GM21737 (cell line): ENCODE measurements around the gene TOGARAM2.
"Not testable (repeated sequence)": the region's sequence is repeated elsewhere in the genome, so short reads cannot be mapped to it uniquely, and the experiment has no call there.

Experiments used
- ATAC-seq: cut with Tn5 transposase; IDR thresholded peaks from one replicate; pipeline ENCODE4 v1.9.1; 2021; ENCODE audit warnings: mild to moderate bottlenecking, moderate library complexity; ENCODE audit not compliant: unreplicated experiment

TOGARAM2 gene

DNA sequence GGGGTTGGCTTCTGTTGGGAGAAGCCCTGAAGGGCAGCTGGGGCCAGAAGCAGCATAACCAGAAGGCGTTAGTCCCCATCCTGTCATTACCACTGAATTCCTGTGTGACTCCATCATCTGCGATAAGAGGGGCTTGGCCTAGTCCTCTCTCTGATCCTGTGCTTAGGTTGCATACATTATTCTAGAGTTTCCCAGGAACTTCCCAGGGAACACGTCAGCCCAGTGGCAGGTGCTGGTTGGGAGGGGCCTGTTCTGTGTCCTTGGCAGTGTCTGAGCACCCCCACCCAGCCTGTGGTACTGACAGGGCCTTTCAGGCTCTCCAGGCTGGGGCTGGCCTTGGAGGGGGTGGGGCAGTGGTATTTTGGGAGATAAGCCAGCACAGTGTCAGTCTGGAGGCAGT, 4.5 kb upstream of the TOGARAM2 start:
- no peak for ATAC-seq

GRCh38 chr2:28977176-28977875, 3.8 kb upstream of the TOGARAM2 start:
- ATAC-seq = no peak

GRCh38 chr2:28978001-28978400, 3.1 kb upstream of the TOGARAM2 start:
- not testable (repeated sequence) for ATAC-seq

DNA sequence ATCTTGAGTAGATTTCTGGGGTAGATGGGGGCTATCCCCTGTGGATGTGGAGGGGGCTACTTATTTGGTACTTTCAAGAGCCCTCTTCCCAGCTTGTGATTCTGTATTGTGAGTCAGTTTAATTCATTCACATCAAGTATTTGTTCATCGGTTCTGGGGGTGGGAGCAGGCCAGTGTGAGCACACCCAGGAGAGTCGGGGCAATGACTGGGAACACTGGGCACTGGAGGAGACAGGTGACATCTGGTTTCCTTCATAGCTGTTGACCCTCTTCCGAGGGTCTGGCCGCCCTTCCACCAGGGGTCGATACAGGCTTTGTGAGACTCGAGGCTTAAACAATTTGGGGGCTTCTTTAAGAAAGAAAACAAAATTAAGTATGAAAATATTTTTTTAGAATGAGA, 2.5 kb upstream of the TOGARAM2 start:
- no peak for ATAC-seq

- ATAC-seq = no peak
Measured at GRCh38 chr2:28979041-28979440, 2.1 kb upstream of the TOGARAM2 start.

- no peak for ATAC-seq
Measured at GRCh38 chr2:28979576-28980366, 1.3 kb upstream of the TOGARAM2 start.

- no peak for ATAC-seq
Measured at GRCh38 chr2:28980368-28981015, 606 bp upstream of the TOGARAM2 start.

DNA sequence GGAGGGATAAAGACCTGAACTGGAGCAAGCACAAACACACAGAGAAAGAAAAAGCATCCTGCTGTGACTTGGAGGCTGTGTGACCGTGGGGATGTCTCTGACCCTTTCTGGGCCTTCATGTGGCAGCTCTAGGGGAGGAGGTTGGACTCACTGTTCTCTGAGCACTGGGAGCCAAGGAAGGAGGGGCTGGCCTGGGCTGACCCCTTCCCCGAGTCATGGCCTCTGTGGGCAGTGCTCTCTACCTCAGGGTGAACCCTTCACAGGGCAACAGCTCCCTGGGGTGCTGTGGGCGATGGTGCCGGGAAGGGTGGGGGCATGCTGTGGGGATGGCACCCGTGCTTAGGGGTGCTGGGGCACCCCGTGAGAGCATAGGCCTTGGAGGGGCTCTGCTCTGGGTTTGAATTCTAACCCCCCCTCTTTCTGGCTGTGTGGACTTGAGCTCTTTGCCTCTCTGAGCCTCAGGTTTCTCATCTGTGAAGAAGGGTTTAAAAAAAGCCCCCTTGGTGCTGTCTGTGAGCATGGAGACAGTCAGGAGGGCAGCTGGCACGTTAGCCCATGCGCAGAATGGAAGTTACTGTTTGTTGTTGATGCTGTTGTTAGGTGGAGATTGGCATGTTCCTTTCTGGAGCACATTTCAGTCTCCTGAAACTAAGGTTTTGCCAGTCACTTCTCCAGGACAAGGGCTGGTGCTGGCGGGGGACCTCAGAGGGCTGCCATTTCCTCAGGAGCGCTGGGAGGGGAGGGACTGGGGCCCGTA, 700 bp downstream of the TOGARAM2 start:
- no peak for ATAC-seq

DNA sequence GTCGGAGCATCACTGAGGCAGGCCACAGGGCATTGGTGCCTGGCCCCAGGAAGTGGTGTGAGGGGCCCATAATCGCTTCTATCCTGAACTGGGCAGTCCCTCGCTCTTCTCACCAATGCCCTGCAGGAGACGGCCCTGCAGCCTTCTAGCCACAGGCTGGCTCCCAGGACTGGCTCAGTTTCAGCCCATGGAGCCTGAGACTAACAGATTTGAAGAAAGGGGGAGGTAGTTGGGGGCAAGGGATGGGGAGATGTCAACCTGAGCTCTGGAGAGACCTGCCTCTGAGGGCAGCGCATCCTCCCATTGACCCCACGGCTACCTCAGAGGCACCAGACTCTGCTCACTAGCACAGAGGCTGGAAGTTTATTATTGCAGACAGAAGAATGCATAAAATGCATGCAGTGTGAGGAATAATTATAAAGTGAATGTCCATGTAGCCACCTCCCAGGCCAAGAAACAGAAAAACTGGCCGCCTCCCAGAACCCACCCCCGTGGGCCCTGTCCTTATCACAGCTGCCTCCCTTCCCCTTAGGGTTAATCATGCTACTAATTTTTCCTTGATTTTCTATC, 1.4 kb downstream of the TOGARAM2 start:
- ATAC-seq = no peak

DNA sequence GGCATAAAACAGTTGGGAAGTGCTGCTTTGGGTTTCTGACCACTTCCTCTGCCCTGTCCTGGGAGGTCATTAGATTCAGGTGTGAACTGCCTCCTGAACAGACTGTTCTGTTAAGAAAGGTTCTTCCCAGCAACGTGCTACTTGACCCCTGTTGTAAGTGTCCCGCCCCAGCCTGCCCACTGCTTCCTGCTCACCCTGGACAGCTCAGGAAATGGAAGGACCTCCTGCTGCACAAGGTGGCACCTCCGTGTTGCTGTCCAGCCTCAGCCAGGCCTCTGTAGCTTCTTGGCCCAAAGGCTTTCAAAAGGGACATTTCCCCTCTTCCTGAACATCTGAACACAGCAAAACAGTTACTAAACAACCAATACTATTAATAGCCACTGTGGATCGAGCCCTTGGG, 5.3 kb downstream of the TOGARAM2 start:
- no peak for ATAC-seq

DNA sequence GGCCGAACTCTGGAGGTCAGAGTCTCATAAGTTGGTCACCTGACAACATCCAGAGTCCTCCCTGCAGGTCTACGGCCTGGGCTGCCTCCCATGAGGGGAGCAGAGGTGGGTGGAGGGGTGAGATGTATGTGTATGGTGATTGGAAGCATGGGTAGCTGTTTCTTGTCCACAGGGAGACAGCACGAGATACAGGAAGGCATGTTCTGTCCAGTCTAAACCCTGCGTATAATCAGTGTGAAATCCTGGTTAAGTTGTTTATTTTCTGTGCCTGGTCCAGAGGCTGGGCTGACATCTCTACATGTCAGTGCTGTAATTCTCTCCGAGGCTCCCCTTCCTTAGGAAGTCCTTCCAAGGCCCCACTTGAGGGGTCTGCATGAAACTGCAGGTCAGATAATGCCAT, 8.9 kb downstream of the TOGARAM2 start:
- ATAC-seq = no peak

GRCh38 chr2:28990445-28990844, 9.3 kb downstream of the TOGARAM2 start:
- no peak for ATAC-seq

GRCh38 chr2:28991021-28991420, 9.9 kb downstream of the TOGARAM2 start:
- no peak for ATAC-seq

DNA sequence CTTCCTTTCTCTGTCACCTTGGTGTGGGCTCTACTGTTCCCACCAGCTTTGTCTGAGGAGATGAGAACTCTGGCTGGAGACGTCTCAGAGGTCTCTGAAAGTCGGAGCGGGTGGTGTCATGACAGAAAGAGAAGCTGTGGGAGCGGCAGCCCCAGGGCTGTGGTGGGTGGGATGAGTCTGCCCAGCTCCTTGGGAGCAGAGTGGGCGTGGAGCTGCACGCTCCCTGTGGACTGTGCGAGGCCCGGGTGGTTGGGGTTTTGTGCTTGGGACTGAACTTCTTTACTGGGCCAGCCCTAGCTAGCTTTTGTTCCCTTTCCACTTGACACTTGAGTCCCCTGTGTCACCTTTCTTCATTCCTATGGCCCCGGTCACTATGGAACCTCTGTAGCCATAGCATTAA, 10.4 kb downstream of the TOGARAM2 start:
- no peak for ATAC-seq

DNA sequence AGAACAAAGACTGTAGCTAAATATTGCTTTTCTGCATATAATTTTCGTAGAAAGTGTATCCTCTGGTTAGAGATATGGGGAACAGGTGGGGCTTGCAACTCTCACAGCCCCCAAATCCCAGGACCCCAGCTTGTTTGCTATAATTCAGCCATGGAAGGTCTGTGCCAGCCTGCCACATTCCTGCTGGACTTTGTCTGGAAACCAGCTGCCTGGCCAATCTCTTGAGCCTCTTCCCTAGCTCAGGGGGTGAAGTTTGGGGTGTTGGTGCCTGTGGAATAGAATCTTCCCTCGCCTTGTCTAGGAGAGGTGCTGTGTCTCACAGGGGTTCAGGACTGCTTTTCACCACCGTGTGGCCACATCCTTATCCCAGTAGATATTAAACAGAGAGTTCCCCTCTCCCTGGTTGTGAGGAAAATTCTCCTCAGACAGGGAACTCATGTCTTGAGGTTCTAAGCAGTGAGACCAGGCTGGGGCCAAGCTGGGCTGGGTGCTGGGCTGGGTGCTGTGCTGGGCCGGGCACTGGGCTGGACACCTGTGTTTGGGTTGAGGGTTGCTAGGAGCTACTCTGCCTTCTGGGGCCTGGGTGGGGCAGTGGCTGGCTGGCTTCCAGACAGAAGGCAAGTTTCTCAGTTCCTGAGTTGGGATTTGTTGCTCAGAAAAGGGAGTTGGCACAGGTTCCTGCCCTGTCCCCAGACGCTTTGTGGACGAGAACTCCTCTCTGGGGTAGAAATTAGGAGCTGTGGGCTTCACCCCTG, 12.3 kb downstream of the TOGARAM2 start:
- no peak for ATAC-seq

- no peak for ATAC-seq
Measured at GRCh38 chr2:28994074-28994473, 13.0 kb downstream of the TOGARAM2 start.

DNA sequence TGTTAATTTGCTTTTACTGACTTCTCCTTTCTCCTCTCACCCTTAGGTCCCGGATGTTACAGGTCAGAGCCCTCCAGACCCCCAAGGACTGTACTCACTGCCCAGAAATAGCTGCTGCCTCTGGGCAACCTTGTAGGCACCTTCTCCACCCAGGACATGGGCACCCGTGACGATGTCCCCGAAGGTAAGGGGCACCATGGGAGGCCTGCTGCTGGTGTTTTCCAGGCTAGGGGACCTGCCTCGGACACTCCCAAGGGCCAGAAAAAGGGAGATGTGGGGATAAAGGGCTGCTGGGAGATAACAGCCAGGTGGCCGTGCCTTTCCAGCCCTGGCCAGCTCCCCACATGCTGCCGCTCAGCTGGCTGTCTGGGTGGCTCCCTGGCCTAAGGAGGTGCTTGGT, 13.6 kb downstream of the TOGARAM2 start:
- ATAC-seq = no peak

DNA sequence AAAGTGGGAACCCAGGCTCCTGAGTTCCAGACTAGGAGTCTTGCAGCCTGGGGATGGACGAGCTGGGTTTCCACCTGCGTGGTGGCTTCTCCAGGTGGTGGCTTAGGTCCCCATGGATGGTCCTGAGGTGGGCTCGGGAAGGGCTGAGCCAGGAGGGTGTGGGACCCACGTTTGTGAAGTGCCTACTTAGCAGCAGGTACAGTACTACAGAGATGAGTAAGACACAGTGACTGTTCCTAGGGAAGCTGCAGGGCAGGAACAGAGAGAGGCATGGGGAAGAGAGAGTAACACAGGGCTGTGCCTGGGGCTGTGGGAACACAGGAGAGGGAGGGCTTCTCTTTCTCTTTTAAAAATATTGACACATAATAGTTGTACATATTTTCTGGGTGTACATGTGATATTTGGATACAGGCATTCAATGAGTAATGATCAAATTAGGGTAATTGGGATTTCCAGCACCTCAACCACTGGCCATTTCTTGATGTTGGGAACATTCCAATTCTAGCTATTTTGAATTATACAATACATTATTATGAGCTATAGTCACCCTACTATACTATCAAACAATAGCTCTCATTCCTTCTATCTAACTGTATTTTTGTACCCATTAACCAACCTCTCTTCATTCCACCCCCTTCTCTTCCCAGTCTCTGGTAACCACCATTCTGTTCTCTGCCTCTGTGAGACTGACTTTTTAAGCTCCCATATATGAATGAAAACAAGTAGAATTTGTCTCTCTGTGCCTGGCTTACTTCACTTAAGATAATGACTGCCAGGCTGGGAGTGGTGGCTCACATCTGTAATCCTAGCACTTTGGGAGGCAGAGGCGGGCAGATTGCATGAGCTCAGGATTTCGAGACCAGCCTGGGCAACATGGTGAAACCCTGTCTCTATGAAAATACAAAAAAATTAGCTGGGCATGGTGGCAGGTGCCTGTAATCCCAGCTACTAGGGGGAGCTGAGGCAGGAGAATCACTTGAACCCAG, 15.0 kb downstream of the TOGARAM2 start:
- no peak for ATAC-seq

DNA sequence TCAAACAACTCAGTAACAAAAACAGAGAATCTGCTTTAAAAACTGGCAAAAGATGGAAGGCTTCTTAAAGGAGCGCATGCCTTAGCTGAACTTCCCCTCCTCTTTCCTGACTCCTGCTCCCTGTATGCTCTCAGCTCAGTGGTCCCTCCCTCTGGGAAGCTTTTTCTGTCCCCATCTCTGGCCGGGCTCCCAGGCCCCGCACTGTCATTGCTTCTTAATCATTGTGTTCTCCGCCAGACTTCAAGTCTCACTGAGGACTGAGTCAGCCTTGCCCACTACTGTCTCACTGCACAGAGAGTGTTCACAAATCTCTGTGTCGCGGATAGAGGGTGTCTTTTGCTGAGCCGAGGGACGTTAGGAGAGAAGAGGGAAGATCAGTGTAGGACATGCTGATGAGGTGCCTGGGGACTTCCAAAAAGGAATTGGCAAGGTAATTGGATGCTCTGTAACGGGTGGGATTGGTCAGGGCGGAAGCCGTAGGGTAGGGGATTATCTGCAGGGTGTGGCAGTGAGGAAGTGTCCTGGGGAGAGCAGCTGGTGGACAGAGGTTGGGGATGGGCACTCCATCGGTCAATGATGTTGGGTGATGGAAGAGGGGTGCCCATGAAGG, 16.2 kb downstream of the TOGARAM2 start:
- no peak for ATAC-seq
